ENCODE data around the gene SMARCD1. TPM values are rescaled to one million over a fixed set of nuclear protein-coding genes. Genes with fewer than 3 reads are reported as not detected.

Gene SMARCD1
- total RNA-seq, 1 donor from 2014 or later: 44.0 TPM

- H3K27ac ChIP-seq: no peak overlapping the region
- intact Hi-C loops (cut with DNase I): no loop called here
- H3K4me3 ChIP-seq: no peak overlapping the region
- H3K27me3 ChIP-seq: no peaks in the 10 kb centered on the region
- peaks cover 8% of the 10 kb centered on the region for H3K4me1 ChIP-seq
- H3K9me3 ChIP-seq: no peaks in the 10 kb centered on the region
- H3K36me3 ChIP-seq: peaks cover 57% of the 10 kb centered on the region
- ATAC-seq (no peak), DNase-seq (no peak)
- no peak for TF ChIP-seq CTCF (IDR thresholded peaks at IDR 0.05)
Measured at GRCh38 chr12:50087151-50087550, 2.0 kb downstream of the SMARCD1 start.

- Histone ChIP-seq H3K36me3 (peaks cover 66% of the 10 kb centered on the region), H3K9me3 (no peaks in the 10 kb centered on the region), H3K27me3 (no peaks in the 10 kb centered on the region), H3K4me1 (peaks cover 8% of the 10 kb centered on the region), H3K27ac (no peak overlapping the region), H3K4me3 (no peak overlapping the region)
- intact Hi-C loops (cut with DNase I): no loop called here
- ATAC-seq (no peak), DNase-seq (no peak)
- TF ChIP-seq CTCF (IDR thresholded peaks at IDR 0.05): no peak
Measured at GRCh38 chr12:50087995-50088394, 2.9 kb downstream of the SMARCD1 start.

- ATAC-seq: peak; percentile 55
- H3K36me3 ChIP-seq: peaks cover 73% of the 10 kb centered on the region
Measured at GRCh38 chr12:50088577-50089335, 3.6 kb downstream of the SMARCD1 start.

GRCh38 chr12:50089730-50090129 lies 4.6 kb downstream of the SMARCD1 start:
- no peak overlapping the region for H3K4me3 ChIP-seq
- no peaks in the 10 kb centered on the region for H3K9me3 ChIP-seq
- no peaks in the 10 kb centered on the region for H3K27me3 ChIP-seq
- DNase-seq: no peak
- H3K36me3 ChIP-seq: peaks cover 83% of the 10 kb centered on the region
- intact Hi-C loops (cut with DNase I): no loop called here
- H3K4me1 ChIP-seq: peaks cover 5% of the 10 kb centered on the region
- ATAC-seq: no peak
- no peak for TF ChIP-seq CTCF (IDR thresholded peaks at IDR 0.05)
- no peak overlapping the region for H3K27ac ChIP-seq

More at GRCh38 chr12:50088577-50089335, 3.6 kb downstream of the SMARCD1 start:
- DNase-seq: no peak
- Histone ChIP-seq H3K27ac (no peak overlapping the region), H3K4me3 (no peak overlapping the region), H3K9me3 (no peaks in the 10 kb centered on the region), H3K4me1 (peaks cover 8% of the 10 kb centered on the region), H3K27me3 (no peaks in the 10 kb centered on the region)
- peak; percentile 79 for TF ChIP-seq CTCF (IDR thresholded peaks at IDR 0.05)
- intact Hi-C loops (cut with DNase I): no loop called here

- H3K27me3 ChIP-seq: no peaks in the 10 kb centered on the region
- intact Hi-C loops (cut with DNase I): no loop called here
- ATAC-seq: no peak
- H3K27ac ChIP-seq: no peak overlapping the region
- no peak for TF ChIP-seq CTCF (IDR thresholded peaks at IDR 0.05)
- H3K9me3 ChIP-seq: no peaks in the 10 kb centered on the region
- no peak overlapping the region for H3K4me3 ChIP-seq
- DNase-seq: no peak
- H3K4me1 ChIP-seq: peaks cover 5% of the 10 kb centered on the region
- H3K36me3 ChIP-seq: peaks cover 90% of the 10 kb centered on the region
Measured at GRCh38 chr12:50090391-50090790, 5.2 kb downstream of the SMARCD1 start.
